H9 (cell line): ENCODE results near the gene MEIS2. TPM values are rescaled to one million over a fixed set of nuclear protein-coding genes. Genes with fewer than 3 reads are reported as not detected.
A peak's percentile ranks its signal among the peaks of the same experiment; 100 is the strongest.

ENCODE experiments used
- DNase-seq: peaks from one replicate; pipeline ENCODE4 v3.0.0-alpha.2; 2017
- H2AFZ ChIP-seq: one replicate; pipeline ENCODE4 v1.6.1; 2013; ENCODE audit warnings: mild to moderate bottlenecking, low read length, control low read depth, moderate library complexity
- H2AK5ac ChIP-seq: 2 replicates; pipeline ENCODE4 v1.6.1; 2013; ENCODE audit warnings: low read length, control low read depth, mixed read lengths; ENCODE audit not compliant: insufficient read length
- H2BK120ac ChIP-seq: one replicate; pipeline ENCODE4 v1.6.1; 2013; ENCODE audit warnings: low read depth, mild to moderate bottlenecking, low read length, control low read depth, inconsistent platforms; ENCODE audit not compliant: poor library complexity, severe bottlenecking
- H2BK12ac ChIP-seq: 2 replicates; pipeline ENCODE4 v1.6.1; 2013; ENCODE audit warnings: low read length, control low read depth, mixed read lengths, low read depth; ENCODE audit not compliant: insufficient read length
- H2BK15ac ChIP-seq: 2 replicates; pipeline ENCODE4 v1.6.1; 2013; ENCODE audit warnings: low read depth, low read length, control low read depth
- H2BK20ac ChIP-seq: one replicate; pipeline ENCODE4 v1.6.1; 2013; ENCODE audit warnings: low read depth, mild to moderate bottlenecking, low read length, control low read depth, inconsistent platforms; ENCODE audit not compliant: poor library complexity, severe bottlenecking
- H2BK5ac ChIP-seq: 2 replicates; pipeline ENCODE4 v1.6.1; 2013; ENCODE audit warnings: low read length, control low read depth, mixed read lengths; ENCODE audit not compliant: insufficient read length
- H3K14ac ChIP-seq: 2 replicates; pipeline ENCODE4 v1.6.1; 2013; ENCODE audit warnings: low read length, control low read depth; ENCODE audit not compliant: insufficient read depth
- H3K18ac ChIP-seq: 2 replicates; pipeline ENCODE4 v1.6.1; 2013; ENCODE audit warnings: low read depth, mild to moderate bottlenecking, mixed read lengths, low read length, control low read depth; ENCODE audit not compliant: insufficient read length
- H3K23ac ChIP-seq: 2 replicates; pipeline ENCODE4 v1.6.1; 2013; ENCODE audit warnings: low read length, control low read depth, mixed read lengths, low read depth; ENCODE audit not compliant: insufficient read length
- H3K23me2 ChIP-seq: 2 replicates; pipeline ENCODE4 v1.6.1; 2013; ENCODE audit warnings: low read depth, mild to moderate bottlenecking, mixed read lengths, low read length, control low read depth; ENCODE audit not compliant: insufficient read length, poor library complexity, severe bottlenecking
- H3K27ac ChIP-seq: 2 replicates; pipeline ENCODE4 v1.5.1; 2013; ENCODE audit warnings: low read length, control low read depth, mixed read lengths, low read depth; ENCODE audit not compliant: insufficient read length
- H3K27me3 ChIP-seq: 2 replicates; pipeline ENCODE4 v1.6.1; 2013; ENCODE audit warnings: low read length, control low read depth, inconsistent platforms; ENCODE audit not compliant: insufficient read depth
- H3K4ac ChIP-seq: 2 replicates; pipeline ENCODE4 v1.6.1; 2013; ENCODE audit warnings: low read depth, mild to moderate bottlenecking, control low read depth, inconsistent platforms, low read length, moderate library complexity
- H3K4me1 ChIP-seq: 2 replicates; pipeline ENCODE4 v1.6.1; 2013; ENCODE audit warnings: low read length, control low read depth, inconsistent platforms; ENCODE audit not compliant: insufficient read depth
- H3K4me2 ChIP-seq: 2 replicates; pipeline ENCODE4 v1.6.1; 2013; ENCODE audit warnings: low read length, control low read depth, mixed read lengths; ENCODE audit not compliant: insufficient read length, insufficient read depth
- H3K56ac ChIP-seq: 2 replicates; pipeline ENCODE4 v1.6.1; 2013; ENCODE audit warnings: low read depth, mild to moderate bottlenecking, mixed read lengths, low read length, control low read depth; ENCODE audit not compliant: insufficient read length
- H3K79me1 ChIP-seq: 2 replicates; pipeline ENCODE4 v1.6.1; 2013; ENCODE audit warnings: low read depth, mild to moderate bottlenecking, moderate library complexity, low read length, control low read depth, inconsistent platforms; ENCODE audit not compliant: insufficient read depth, poor library complexity, severe bottlenecking
- H3K79me2 ChIP-seq: 2 replicates; pipeline ENCODE4 v1.6.1; 2013; ENCODE audit warnings: low read length, control low read depth, inconsistent platforms; ENCODE audit not compliant: insufficient read depth
- H3K9ac ChIP-seq: 2 replicates; pipeline ENCODE4 v1.6.1; 2013; ENCODE audit warnings: low read length, control low read depth, mixed read lengths; ENCODE audit not compliant: insufficient read length; ENCODE audit errors: extremely low read depth
- H3K9me3 ChIP-seq: one replicate; pipeline ENCODE4 v1.6.1; 2013; ENCODE audit warnings: low read depth, low read length, inconsistent platforms; ENCODE audit not compliant: control insufficient read depth
- H3T11ph ChIP-seq: one replicate; pipeline ENCODE4 v1.6.1; 2013; ENCODE audit warnings: mild to moderate bottlenecking, low read length, control low read depth, inconsistent platforms
- H4K20me1 ChIP-seq: one replicate; pipeline ENCODE4 v1.6.1; 2013; ENCODE audit not compliant: control insufficient read depth, insufficient read length, insufficient read depth
- H4K5ac ChIP-seq: 2 replicates; pipeline ENCODE4 v1.6.1; 2013; ENCODE audit warnings: low read depth, mild to moderate bottlenecking, mixed read lengths, low read length, control low read depth; ENCODE audit not compliant: insufficient read length
- H4K8ac ChIP-seq: replicated peaks from 2 replicates; pipeline ENCODE4 v1.6.1; 2013; ENCODE audit warnings: low read length, control low read depth, mixed read lengths, low read depth; ENCODE audit not compliant: insufficient read length
- H4K91ac ChIP-seq: 2 replicates; pipeline ENCODE4 v1.6.1; 2013; ENCODE audit warnings: low read depth, mild to moderate bottlenecking, moderate library complexity, mixed read lengths, low read length, control low read depth; ENCODE audit not compliant: insufficient read length
- H3K27ac Mint-ChIP-seq, 3 experiments: 2 replicates in 2 of 3; 3 replicates in 1 of 3; pipeline ENCODE4 v1.8.0; 2020 to 2021; ENCODE audit warnings: mixed read lengths in 3 of 3, mild to moderate bottlenecking in 1 of 3, moderate library complexity in 1 of 3
- H3K27me3 Mint-ChIP-seq: 2 replicates; pipeline ENCODE4 v1.8.0; 2021; ENCODE audit warnings: low read depth, mild to moderate bottlenecking, moderate library complexity, mixed read lengths
- H3K36me3 Mint-ChIP-seq, 3 experiments: 2 replicates in 2 of 3; 3 replicates in 1 of 3; pipeline ENCODE4 v1.8.0; 2020 to 2021; ENCODE audit warnings: low read depth in 3 of 3, mixed read lengths in 3 of 3; ENCODE audit not compliant: insufficient read depth in 1 of 3
- H3K4me1 Mint-ChIP-seq, 2 experiments: 2 replicates each; pipeline ENCODE4 v1.8.0; 2020; ENCODE audit warnings: mixed read lengths in 2 of 2
- H3K4me3 Mint-ChIP-seq, 2 experiments: 2 replicates in 1 of 2; 3 replicates in 1 of 2; pipeline ENCODE4 v1.8.0; 2020 to 2021; ENCODE audit warnings: mild to moderate bottlenecking in 2 of 2, mixed read lengths in 2 of 2, moderate library complexity in 1 of 2
- H3K9me3 Mint-ChIP-seq, 2 experiments: 2 replicates in 1 of 2; 3 replicates in 1 of 2; pipeline ENCODE4 v1.8.0; 2020; ENCODE audit warnings: mild to moderate bottlenecking in 2 of 2, mixed read lengths in 2 of 2, moderate library complexity in 1 of 2
- WGBS: extraction: QIAGEN DNeasy Blood & Tissue Kit; methylation state at CpG from one replicate; pipeline ENCODE4 v1.1.7; 2013; ENCODE audit warnings: missing lambda C conversion rate, low lambda C conversion rate, mixed read lengths; ENCODE audit not compliant: insufficient read length; ENCODE audit errors: extremely low coverage; 5-methylcytosine and 5-hydroxymethylcytosine counted together
- total RNA-seq: library from RNA; stranded (reverse); gene quantifications from 2 replicates; pipeline ENCODE4 v1.2.1, GENCODE V29; 2021
- TF ChIP-seq, protein P1 (sequence below): fragments of 200-600 bp; sonication (generic); conservative IDR thresholded peaks from 3 replicates; pipeline ENCODE4 v1.8.0; 2021; ENCODE audit warnings: antibody characterized with exemption, mild to moderate bottlenecking

The MEIS2 gene
- total RNA-seq, 1 experiment from 2014 or later, result 0.35 TPM

DNA sequence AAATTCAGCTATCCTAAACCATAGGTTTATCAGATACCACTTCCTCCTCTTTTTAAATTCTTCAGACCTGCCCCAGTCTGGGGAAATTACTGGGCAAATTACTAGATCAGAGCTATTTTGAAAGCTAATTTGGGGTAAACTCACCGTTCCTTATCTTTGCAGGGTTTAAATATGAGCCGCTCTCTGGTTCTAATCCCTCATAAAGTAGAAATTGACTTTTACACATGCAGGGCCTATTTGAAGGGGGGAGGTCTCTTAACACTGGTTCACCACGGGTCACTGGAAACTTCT lies 11.0 kb upstream of the MEIS2 start:
- Histone ChIP-seq H3K4ac (no peak overlapping the region), H3K27ac (no peak overlapping the region), H3K23ac (no peak overlapping the region), H2BK15ac (no peak overlapping the region), H3K79me2 (no peaks in the 10 kb centered on the region), H3K23me2 (peaks cover 22% of the 10 kb centered on the region), H4K20me1 (peaks cover 2% of the 10 kb centered on the region), H2BK5ac (no peak overlapping the region), H3K4me2 (peak overlapping the region; percentile 83), H4K8ac (no peak overlapping the region), H3K4me1 (peaks cover 4% of the 10 kb centered on the region), H3K9ac (no peak overlapping the region), H2BK12ac (no peak overlapping the region), H3K27me3 (peaks cover 51% of the 10 kb centered on the region; the same call in 1 of the 2 replicates), H4K5ac (no peak overlapping the region), H2BK20ac (no peak overlapping the region), H2BK120ac (no peak overlapping the region), H3K79me1 (no peaks in the 10 kb centered on the region), H3K14ac (no peak overlapping the region), H4K91ac (no peak overlapping the region), H3T11ph (no peak overlapping the region), H3K18ac (no peak overlapping the region), H3K56ac (no peak overlapping the region), H2AFZ (no peak overlapping the region), H2AK5ac (no peak overlapping the region), H3K9me3 (no peaks in the 10 kb centered on the region)
- Mint-ChIP-seq H3K9me3 (peaks cover 0 to 3% of the 10 kb centered on the region in 2 experiments; a peak in 3 of 5 replicates), H3K27ac (no peak overlapping the region), H3K27me3 (peaks cover 96% of the 10 kb centered on the region), H3K4me3 (peak overlapping the region; percentile 61 to 89), H3K36me3 (no peaks in the 10 kb centered on the region; a peak in 1 of 7 replicates), H3K4me1 (peaks cover 53 to 63% of the 10 kb centered on the region in 2 experiments)
- WGBS, result no CpG with 5 or more reads among the region's 3 CpGs
- TF ChIP-seq, protein P1, sequence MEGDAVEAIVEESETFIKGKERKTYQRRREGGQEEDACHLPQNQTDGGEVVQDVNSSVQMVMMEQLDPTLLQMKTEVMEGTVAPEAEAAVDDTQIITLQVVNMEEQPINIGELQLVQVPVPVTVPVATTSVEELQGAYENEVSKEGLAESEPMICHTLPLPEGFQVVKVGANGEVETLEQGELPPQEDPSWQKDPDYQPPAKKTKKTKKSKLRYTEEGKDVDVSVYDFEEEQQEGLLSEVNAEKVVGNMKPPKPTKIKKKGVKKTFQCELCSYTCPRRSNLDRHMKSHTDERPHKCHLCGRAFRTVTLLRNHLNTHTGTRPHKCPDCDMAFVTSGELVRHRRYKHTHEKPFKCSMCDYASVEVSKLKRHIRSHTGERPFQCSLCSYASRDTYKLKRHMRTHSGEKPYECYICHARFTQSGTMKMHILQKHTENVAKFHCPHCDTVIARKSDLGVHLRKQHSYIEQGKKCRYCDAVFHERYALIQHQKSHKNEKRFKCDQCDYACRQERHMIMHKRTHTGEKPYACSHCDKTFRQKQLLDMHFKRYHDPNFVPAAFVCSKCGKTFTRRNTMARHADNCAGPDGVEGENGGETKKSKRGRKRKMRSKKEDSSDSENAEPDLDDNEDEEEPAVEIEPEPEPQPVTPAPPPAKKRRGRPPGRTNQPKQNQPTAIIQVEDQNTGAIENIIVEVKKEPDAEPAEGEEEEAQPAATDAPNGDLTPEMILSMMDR, result no peak
- DNase-seq, result no peak
